ENCODE measurements around the gene ADRB2.

- TF ChIP-seq CTCF (IDR thresholded peaks at IDR 0.05) (no peak), POLR2A (IDR thresholded peaks at IDR 0.05) (no peak)
These were observed 37.9 kb downstream of the ADRB2 start for GRCh38 chr5:148864113-148864841.

All from right lobe of liver (tissue), 4 donors.